Osteocyte (in vitro differentiated cells): ENCODE measurements around the gene BAIAP2. TPM values are rescaled to one million over a fixed set of nuclear protein-coding genes. Genes with fewer than 3 reads are reported as not detected.

Experiments
- DNase-seq: peaks from one replicate; pipeline ENCODE4 v3.0.0; 2021; ENCODE audit warnings: mixed read lengths; ENCODE audit not compliant: unreplicated experiment; ENCODE audit errors: extremely low spot score
- H3K27ac Mint-ChIP-seq: one replicate; pipeline ENCODE4 v1.8.0; 2021; ENCODE audit warnings: mild to moderate bottlenecking, mixed read lengths; ENCODE audit not compliant: unreplicated experiment
- H3K27me3 Mint-ChIP-seq: one replicate; pipeline ENCODE4 v1.8.0; 2021; ENCODE audit warnings: mixed read lengths; ENCODE audit not compliant: unreplicated experiment
- H3K36me3 Mint-ChIP-seq: one replicate; pipeline ENCODE4 v1.8.0; 2021; ENCODE audit warnings: mixed read lengths; ENCODE audit not compliant: unreplicated experiment
- H3K4me1 Mint-ChIP-seq: one replicate; pipeline ENCODE4 v1.8.0; 2021; ENCODE audit warnings: mixed read lengths; ENCODE audit not compliant: unreplicated experiment
- H3K4me3 Mint-ChIP-seq: one replicate; pipeline ENCODE4 v1.8.0; 2021; ENCODE audit warnings: mild to moderate bottlenecking, moderate library complexity, mixed read lengths; ENCODE audit not compliant: unreplicated experiment
- H3K9me3 Mint-ChIP-seq: one replicate; pipeline ENCODE4 v1.8.0; 2021; ENCODE audit warnings: mixed read lengths; ENCODE audit not compliant: unreplicated experiment
- total RNA-seq: library from RNA; stranded (reverse); gene quantifications from 2 replicates; pipeline ENCODE4 v1.2.1, GENCODE V29; 2021
- TF ChIP-seq, protein P1 (sequence below): fragments of 200-600 bp; sonication (generic); IDR thresholded peaks from 2 replicates; pipeline ENCODE4 v1.5.0; 2021; ENCODE audit warnings: antibody characterized with exemption, mild to moderate bottlenecking, moderate library complexity

The BAIAP2 gene
- total RNA-seq, 1 donor from 2014 or later = 29.0 TPM

DNA sequence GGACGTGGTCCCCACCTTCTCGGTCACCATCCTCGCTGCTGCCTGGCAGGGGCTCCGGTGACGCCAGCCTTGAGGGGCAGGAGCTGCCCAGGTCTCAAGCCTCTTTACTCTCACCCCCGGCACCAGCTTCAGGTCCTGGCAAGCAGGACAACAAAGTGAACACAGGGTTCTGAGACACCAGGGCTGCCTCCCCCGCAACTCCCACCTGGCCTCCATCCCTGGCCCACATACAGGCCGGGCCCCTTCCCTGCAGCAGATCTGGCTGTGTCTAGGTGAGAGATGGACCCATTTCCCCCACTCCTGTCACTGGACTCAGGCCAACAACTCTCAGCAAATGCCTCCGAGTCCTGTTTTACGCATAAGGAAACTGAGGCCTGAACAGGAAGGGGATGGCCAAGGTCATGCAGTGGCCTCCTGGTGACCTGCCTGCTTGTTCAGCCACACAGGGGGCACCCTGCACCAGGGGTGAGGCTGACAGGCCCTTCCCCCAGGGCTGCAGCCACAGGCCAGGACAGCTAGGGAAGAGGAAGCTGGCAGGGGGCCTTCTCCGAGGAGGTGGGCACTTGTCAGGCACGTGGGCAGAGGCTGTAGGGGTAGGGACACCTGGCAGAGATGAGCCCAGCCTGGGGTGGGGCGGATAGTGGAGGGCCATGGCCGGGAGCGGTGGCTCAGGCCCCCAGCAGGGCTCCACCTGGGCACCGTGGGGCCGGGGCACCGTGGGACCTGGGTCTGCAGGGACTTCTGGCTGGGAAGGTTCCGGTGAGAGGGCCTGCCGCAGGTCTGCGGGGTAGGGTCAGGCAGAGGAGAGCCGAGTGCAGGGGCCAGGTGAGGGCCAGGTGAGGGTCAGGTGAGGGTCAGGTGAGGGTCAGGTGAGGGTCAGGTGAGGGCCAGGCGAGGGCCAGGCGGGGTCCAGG lies 83.6 kb downstream of the BAIAP2 start:
- no peak for DNase-seq
- Mint-ChIP-seq H3K4me1 (no peaks in the 10 kb centered on the region), H3K36me3 (peaks cover 2% of the 10 kb centered on the region), H3K9me3 (no peaks in the 10 kb centered on the region), H3K27me3 (no peaks in the 10 kb centered on the region), H3K4me3 (no peak overlapping the region), H3K27ac (no peak overlapping the region)
- TF ChIP-seq, protein P1, sequence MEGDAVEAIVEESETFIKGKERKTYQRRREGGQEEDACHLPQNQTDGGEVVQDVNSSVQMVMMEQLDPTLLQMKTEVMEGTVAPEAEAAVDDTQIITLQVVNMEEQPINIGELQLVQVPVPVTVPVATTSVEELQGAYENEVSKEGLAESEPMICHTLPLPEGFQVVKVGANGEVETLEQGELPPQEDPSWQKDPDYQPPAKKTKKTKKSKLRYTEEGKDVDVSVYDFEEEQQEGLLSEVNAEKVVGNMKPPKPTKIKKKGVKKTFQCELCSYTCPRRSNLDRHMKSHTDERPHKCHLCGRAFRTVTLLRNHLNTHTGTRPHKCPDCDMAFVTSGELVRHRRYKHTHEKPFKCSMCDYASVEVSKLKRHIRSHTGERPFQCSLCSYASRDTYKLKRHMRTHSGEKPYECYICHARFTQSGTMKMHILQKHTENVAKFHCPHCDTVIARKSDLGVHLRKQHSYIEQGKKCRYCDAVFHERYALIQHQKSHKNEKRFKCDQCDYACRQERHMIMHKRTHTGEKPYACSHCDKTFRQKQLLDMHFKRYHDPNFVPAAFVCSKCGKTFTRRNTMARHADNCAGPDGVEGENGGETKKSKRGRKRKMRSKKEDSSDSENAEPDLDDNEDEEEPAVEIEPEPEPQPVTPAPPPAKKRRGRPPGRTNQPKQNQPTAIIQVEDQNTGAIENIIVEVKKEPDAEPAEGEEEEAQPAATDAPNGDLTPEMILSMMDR = no peak

- no peak overlapping the region for H3K27ac Mint-ChIP-seq
- H3K4me1 Mint-ChIP-seq = no peaks in the 10 kb centered on the region
- TF ChIP-seq, protein P1 = no peak
- no peaks in the 10 kb centered on the region for H3K9me3 Mint-ChIP-seq
- DNase-seq = no peak
- no peaks in the 10 kb centered on the region for H3K27me3 Mint-ChIP-seq
- no peak overlapping the region for H3K4me3 Mint-ChIP-seq
- peaks cover 2% of the 10 kb centered on the region for H3K36me3 Mint-ChIP-seq
These were observed 84.5 kb downstream of the BAIAP2 start for GRCh38 chr17:81119223-81120148.

DNA sequence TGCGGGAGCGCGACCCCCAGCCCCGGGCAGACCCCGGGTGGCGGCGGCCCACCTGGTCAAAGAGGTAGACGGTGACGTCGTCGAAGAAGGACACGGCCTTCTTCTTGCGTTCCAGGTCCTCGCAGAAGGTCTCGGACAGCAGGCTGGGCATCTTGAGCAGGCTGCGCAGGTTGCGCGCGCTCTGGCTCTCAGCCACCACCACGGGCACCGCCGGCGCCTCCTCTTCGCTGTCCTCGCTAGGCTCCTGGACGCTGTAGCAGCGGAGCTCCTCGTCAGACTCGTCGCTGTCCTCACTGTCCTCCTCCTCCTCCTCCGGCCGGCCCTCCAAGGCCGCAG lies 85.2 kb downstream of the BAIAP2 start:
- H3K4me3 Mint-ChIP-seq = no peak overlapping the region
- TF ChIP-seq, protein P1 = no peak
- no peaks in the 10 kb centered on the region for H3K4me1 Mint-ChIP-seq
- no peak for DNase-seq
- no peaks in the 10 kb centered on the region for H3K9me3 Mint-ChIP-seq
- H3K27ac Mint-ChIP-seq = no peak overlapping the region
- H3K27me3 Mint-ChIP-seq = no peaks in the 10 kb centered on the region
- H3K36me3 Mint-ChIP-seq = no peaks in the 10 kb centered on the region

DNA sequence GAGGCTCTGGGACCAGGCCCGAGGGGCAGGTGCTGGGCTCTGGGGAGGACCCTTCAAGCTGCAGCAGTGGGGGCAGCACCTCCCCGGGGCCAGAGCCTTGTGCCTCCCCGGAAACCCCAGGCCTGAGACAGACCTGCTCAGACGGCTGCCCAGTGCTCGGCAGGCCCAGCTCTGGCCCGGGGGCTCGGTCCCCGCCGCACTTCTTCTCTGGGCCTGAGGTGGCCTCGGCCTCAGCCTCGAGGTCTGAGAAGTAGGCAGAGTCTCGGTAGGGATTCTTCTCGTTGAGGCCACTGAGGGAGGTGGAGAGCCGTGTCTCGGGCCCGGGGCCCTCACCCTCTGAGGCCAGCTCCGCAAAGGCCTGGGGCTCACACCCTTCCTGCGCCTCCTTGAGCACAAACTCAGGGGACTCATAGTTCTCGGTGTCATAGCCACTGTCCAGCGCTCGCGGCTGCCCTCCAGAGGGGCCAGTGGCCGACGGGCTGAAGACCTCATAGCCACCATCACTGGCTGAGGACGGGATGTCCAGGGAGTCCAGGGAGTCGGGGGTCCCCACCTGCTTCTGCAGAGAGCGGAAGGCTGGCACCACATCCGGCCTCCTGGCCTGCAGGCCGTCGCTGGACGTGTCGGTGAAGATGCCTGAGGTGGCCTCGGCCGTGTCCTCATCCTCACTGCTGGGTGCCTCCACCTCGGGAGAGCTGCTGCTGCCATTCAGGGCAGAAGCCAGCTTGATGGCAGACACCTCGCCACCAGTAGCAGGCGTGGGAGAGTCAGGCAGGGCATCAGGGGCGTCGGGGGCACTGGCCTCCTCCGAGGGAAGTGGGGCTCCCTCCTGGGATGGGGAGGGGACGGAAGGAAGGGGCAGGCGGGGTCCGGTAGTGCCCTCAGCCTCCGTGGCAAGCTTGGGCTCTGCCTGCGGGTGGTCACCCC lies 86.0 kb downstream of the BAIAP2 start:
- Mint-ChIP-seq H3K27ac (no peak overlapping the region), H3K9me3 (no peaks in the 10 kb centered on the region), H3K27me3 (no peaks in the 10 kb centered on the region), H3K4me1 (no peaks in the 10 kb centered on the region), H3K36me3 (no peaks in the 10 kb centered on the region), H3K4me3 (no peak overlapping the region)
- TF ChIP-seq, protein P1 = no peak
- no peak for DNase-seq
